SK-N-SH (cell line): ENCODE results near the gene CACFD1.

ENCODE experiments used
- CTCF ChIP-seq: fragments of 200-600 bp; sonication (generic); IDR thresholded peaks from 2 replicates; pipeline ENCODE4 v1.6.1; 2017; ENCODE audit warnings: antibody characterized with exemption, mild to moderate bottlenecking, moderate library complexity
- FOXM1 ChIP-seq: IDR thresholded peaks from 2 replicates; pipeline ENCODE4 v1.4.0; 2012; ENCODE audit warnings: low read depth, mild to moderate bottlenecking
- GATA2 ChIP-seq: sonication (generic); formaldehyde crosslinking; IDR thresholded peaks from 2 replicates; pipeline ENCODE4 v1.5.0; 2020; ENCODE audit warnings: mild to moderate bottlenecking, missing genetic modification reagents
- MAX ChIP-seq: IDR thresholded peaks from 2 replicates; pipeline ENCODE4 v1.4.0; 2012; ENCODE audit warnings: low read depth
- NRF1 ChIP-seq: IDR thresholded peaks from 2 replicates; pipeline ENCODE4 v1.6.1; 2012; ENCODE audit warnings: low read depth, mild to moderate bottlenecking, low read length
- PBX3 ChIP-seq: IDR thresholded peaks from 2 replicates; pipeline ENCODE4; 2012
- POLR2AphosphoS5 ChIP-seq: IDR thresholded peaks from 2 replicates; pipeline ENCODE4 v1.6.1; 2012; ENCODE audit warnings: low read depth, low read length
- SIN3A ChIP-seq: IDR thresholded peaks from 2 replicates; pipeline ENCODE4 v1.6.1; 2012; ENCODE audit warnings: low read depth, mild to moderate bottlenecking, low read length, moderate library complexity, borderline replicate concordance
- TCF12 ChIP-seq: IDR thresholded peaks from 2 replicates; pipeline ENCODE4 v1.4.0; 2012
- YY1 ChIP-seq: IDR thresholded peaks from 2 replicates; pipeline ENCODE4 v1.4.0; 2012; ENCODE audit warnings: low read depth, mild to moderate bottlenecking

- TF ChIP-seq PBX3: no peak
- TF ChIP-seq CTCF: no peak
- TF ChIP-seq POLR2AphosphoS5: no peak
- TF ChIP-seq TCF12: no peak
- no peak for TF ChIP-seq SIN3A
- TF ChIP-seq NRF1: no peak
- no peak for TF ChIP-seq FOXM1
- TF ChIP-seq GATA2: no peak
- TF ChIP-seq MAX: no peak
- TF ChIP-seq YY1: no peak
Measured at GRCh38 chr9:133457233-133457632, 2.5 kb upstream of the CACFD1 start.
